Lower leg skin (tissue), 3 donors: ENCODE results near the gene ARHGDIA.
"Not testable (repeated sequence)": the region's sequence is repeated elsewhere in the genome, so short reads cannot be mapped to it uniquely, and the experiment has no call there.

Experiments
- CTCF ChIP-seq, 3 donors: fragments of 450-650 bp; IDR thresholded peaks; one replicate each; pipeline ENCODE4 v1.5.1; 2016; ENCODE audit warnings: antibody characterized with exemption in 3 of 3, mild to moderate bottlenecking in 3 of 3, moderate library complexity in 2 of 3
- POLR2A ChIP-seq, 2 donors: fragments of 450-650 bp; IDR thresholded peaks; one replicate each; pipeline ENCODE4 v1.6.1; 2016 to 2017; ENCODE audit warnings: antibody characterized with exemption in 2 of 2, mild to moderate bottlenecking in 1 of 2, moderate library complexity in 1 of 2

- not testable (repeated sequence) for TF ChIP-seq CTCF, POLR2A (IDR thresholded peaks at IDR 0.05)
Observed at GRCh38 chr17:81840059-81840458, 31.1 kb downstream of the ARHGDIA start.
